DOHH2 (cell line): Measurements from ENCODE around the gene IRF2BP1.

Experiments used
- EZH2phosphoT487 ChIP-seq: fragments of 200-600 bp; sonication (generic); IDR thresholded peaks from 2 replicates; pipeline ENCODE4 v1.6.1; 2017; ENCODE audit warnings: borderline replicate concordance, mild to moderate bottlenecking, antibody characterized with exemption, low read length, moderate library complexity, mixed read lengths
- TF ChIP-seq, protein P1 (sequence below): fragments of 200-600 bp; sonication (generic); IDR thresholded peaks from one replicate; pipeline ENCODE4 v1.5.1; 2014; ENCODE audit warnings: antibody characterized with exemption, mild to moderate bottlenecking, low read depth, low read length; ENCODE audit not compliant: poor library complexity, severe bottlenecking

DNA sequence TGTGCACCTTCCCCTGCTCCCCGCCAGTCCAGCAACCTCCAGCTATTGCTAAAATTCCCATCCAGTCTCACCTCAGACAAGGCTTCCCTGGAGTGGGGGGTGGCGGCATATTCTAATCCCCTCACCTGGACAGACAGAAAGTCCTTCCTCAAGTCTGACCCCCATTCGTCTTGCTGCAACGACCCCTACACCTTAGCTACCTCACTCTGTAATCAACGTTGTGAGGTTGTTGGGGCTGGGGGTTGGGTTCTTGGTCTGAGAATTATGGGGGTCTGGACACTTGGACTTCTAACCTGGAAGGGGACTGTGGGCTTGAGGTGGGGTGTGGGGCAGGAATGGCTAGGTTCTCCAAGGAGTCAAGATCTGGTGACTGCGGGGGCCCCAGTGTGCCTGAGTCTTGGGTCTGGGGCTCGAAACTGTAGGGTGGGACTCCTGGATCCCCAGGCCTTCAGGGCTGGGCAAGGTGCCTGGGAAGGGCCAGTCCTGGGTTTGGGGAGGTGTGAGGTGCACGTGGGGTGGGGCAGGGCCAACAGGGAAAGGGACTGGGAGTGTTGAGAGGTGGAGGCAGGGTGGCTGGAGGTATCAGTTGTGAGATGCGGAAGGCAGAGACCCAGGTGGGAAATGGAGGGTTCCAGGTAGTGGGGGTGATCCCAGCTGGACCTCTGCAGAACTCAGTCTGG is 20.5 kb downstream of the IRF2BP1 start:
- TF ChIP-seq, protein P1, sequence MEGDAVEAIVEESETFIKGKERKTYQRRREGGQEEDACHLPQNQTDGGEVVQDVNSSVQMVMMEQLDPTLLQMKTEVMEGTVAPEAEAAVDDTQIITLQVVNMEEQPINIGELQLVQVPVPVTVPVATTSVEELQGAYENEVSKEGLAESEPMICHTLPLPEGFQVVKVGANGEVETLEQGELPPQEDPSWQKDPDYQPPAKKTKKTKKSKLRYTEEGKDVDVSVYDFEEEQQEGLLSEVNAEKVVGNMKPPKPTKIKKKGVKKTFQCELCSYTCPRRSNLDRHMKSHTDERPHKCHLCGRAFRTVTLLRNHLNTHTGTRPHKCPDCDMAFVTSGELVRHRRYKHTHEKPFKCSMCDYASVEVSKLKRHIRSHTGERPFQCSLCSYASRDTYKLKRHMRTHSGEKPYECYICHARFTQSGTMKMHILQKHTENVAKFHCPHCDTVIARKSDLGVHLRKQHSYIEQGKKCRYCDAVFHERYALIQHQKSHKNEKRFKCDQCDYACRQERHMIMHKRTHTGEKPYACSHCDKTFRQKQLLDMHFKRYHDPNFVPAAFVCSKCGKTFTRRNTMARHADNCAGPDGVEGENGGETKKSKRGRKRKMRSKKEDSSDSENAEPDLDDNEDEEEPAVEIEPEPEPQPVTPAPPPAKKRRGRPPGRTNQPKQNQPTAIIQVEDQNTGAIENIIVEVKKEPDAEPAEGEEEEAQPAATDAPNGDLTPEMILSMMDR, result no peak
- TF ChIP-seq EZH2phosphoT487, result no peak
